Measurements from ENCODE around the gene RETREG3. TPM values are rescaled to one million over a fixed set of nuclear protein-coding genes. Genes with fewer than 3 reads are reported as not detected.

The RETREG3 gene
- total and polyA plus RNA-seq, 2 of the 13 experiments (the other 11 are each of a cell fraction or from before 2014, with no cell fraction given) = 47.0 to 55.8 TPM

- no peak for TF ChIP-seq ZNF646 (CRISPR knock-in tag; IDR thresholded peaks at IDR 0.05)
- no peak for TF ChIP-seq ZSCAN25 (CRISPR knock-in tag; IDR thresholded peaks at IDR 0.05)
- TF ChIP-seq ZNF143 (CRISPR knock-in tag; IDR thresholded peaks at IDR 0.05) = peak; percentile 39; the same call in 1 of the 2 replicates
- TF ChIP-seq FOXP1 (IDR thresholded peaks at IDR 0.05) = no peak
- TF ChIP-seq FOXP1 (CRISPR knock-in tag; IDR thresholded peaks at IDR 0.05) = 0 out of 2 replicates have a peak, but pooled peaks have one; percentile 8
- peak; percentile 99 for TF ChIP-seq HDAC1 (CRISPR knock-in tag; IDR thresholded peaks at IDR 0.05)
- TF ChIP-seq MATR3 (CRISPR knock-in tag; IDR thresholded peaks at IDR 0.05) = no peak
- TF ChIP-seq, protein P1, sequence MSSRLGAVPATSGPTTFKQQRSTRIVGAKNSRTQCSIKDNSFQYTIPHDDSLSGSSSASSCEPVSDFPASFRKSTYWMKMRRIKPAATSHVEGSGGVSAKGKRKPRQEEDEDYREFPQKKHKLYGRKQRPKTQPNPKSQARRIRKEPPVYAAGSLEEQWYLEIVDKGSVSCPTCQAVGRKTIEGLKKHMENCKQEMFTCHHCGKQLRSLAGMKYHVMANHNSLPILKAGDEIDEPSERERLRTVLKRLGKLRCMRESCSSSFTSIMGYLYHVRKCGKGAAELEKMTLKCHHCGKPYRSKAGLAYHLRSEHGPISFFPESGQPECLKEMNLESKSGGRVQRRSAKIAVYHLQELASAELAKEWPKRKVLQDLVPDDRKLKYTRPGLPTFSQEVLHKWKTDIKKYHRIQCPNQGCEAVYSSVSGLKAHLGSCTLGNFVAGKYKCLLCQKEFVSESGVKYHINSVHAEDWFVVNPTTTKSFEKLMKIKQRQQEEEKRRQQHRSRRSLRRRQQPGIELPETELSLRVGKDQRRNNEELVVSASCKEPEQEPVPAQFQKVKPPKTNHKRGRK (CRISPR knock-in tag; IDR thresholded peaks at IDR 0.05) = no peak
- peak; percentile 57 for TF ChIP-seq ZNF629 (CRISPR knock-in tag; conservative IDR thresholded peaks at IDR 0.05)
- no peak for TF ChIP-seq ZFP36 (IDR thresholded peaks at IDR 0.05; ENCODE audit: borderline replicate concordance, low read depth, low read length, partially characterized antibody)
- TF ChIP-seq ZNF546 (CRISPR knock-in tag; conservative IDR thresholded peaks at IDR 0.05) = peak; percentile 97
- TF ChIP-seq ZNF318 (CRISPR knock-in tag; IDR thresholded peaks at IDR 0.05) = peak; percentile 78; the same call in 1 of the 2 replicates
- peak; percentile 98 for TF ChIP-seq KMT2A (CRISPR knock-in tag; IDR thresholded peaks at IDR 0.05)
Observed at GRCh38 chr17:42554250-42555121, 54.7 kb downstream of the RETREG3 start (continued).

Measured in HepG2 (cell line).